ENCODE measurements around the gene RFPL3. TPM values are rescaled to one million over a fixed set of nuclear protein-coding genes. Genes with fewer than 3 reads are reported as not detected.
"Not testable (repeated sequence)": the region's sequence is repeated elsewhere in the genome, so short reads cannot be mapped to it uniquely, and the experiment has no call there.

The RFPL3 gene
- not detected in 2 replicates for total RNA-seq (2014; rRNA removed; shearing (Covaris generic))

GRCh38 chr22:32357567-32357966 lies at the start of gene RFPL3:
TSS of gene RFPL3 (plus strand) at chr22:32357867. CDS start at chr22:32358072, 205 bp downstream.
- not testable (repeated sequence) for DNase-seq (ENCODE audit: low spot score)

- no peak for DNase-seq (ENCODE audit: low spot score)
Measured at GRCh38 chr22:32308191-32308590, 49.5 kb upstream of the RFPL3 start.

GRCh38 chr22:32308934-32309333 lies 48.7 kb upstream of the RFPL3 start:
- DNase-seq (ENCODE audit: low spot score): no peak

- no peak for DNase-seq (ENCODE audit: low spot score)
Measured at GRCh38 chr22:32309585-32310251, 47.9 kb upstream of the RFPL3 start.

GRCh38 chr22:32310777-32311176 lies 46.9 kb upstream of the RFPL3 start:
- no peak for DNase-seq (ENCODE audit: low spot score)

- DNase-seq (ENCODE audit: low spot score): peak; percentile 57
Measured at GRCh38 chr22:32311551-32312071, 46.1 kb upstream of the RFPL3 start.

- no peak for DNase-seq (ENCODE audit: low spot score)
Measured at GRCh38 chr22:32312748-32313147, 44.9 kb upstream of the RFPL3 start.

GRCh38 chr22:32313532-32313931 lies 44.1 kb upstream of the RFPL3 start:
- DNase-seq (ENCODE audit: low spot score): no peak

GRCh38 chr22:32317524-32317923 lies 40.1 kb upstream of the RFPL3 start:
- DNase-seq (ENCODE audit: low spot score): no peak

GRCh38 chr22:32318361-32318760 lies 39.3 kb upstream of the RFPL3 start:
- DNase-seq (ENCODE audit: low spot score): no peak

- DNase-seq (ENCODE audit: low spot score): no peak
Measured at GRCh38 chr22:32319861-32320406, 37.7 kb upstream of the RFPL3 start.

- no peak for DNase-seq (ENCODE audit: low spot score)
Measured at GRCh38 chr22:32322986-32323385, 34.7 kb upstream of the RFPL3 start.

- DNase-seq (ENCODE audit: low spot score): no peak
Measured at GRCh38 chr22:32323513-32324164, 34.0 kb upstream of the RFPL3 start.

- DNase-seq (ENCODE audit: low spot score): no peak
Measured at GRCh38 chr22:32324505-32325415, 32.9 kb upstream of the RFPL3 start.

- DNase-seq (ENCODE audit: low spot score): no peak
Measured at GRCh38 chr22:32325416-32325801, 32.3 kb upstream of the RFPL3 start.

GRCh38 chr22:32325811-32326237 lies 31.8 kb upstream of the RFPL3 start:
- no peak for DNase-seq (ENCODE audit: low spot score)

GRCh38 chr22:32326647-32327046 lies 31.0 kb upstream of the RFPL3 start:
- DNase-seq (ENCODE audit: low spot score): no peak

- DNase-seq (ENCODE audit: low spot score): no peak
Measured at GRCh38 chr22:32327066-32327465, 30.6 kb upstream of the RFPL3 start.

- no peak for DNase-seq (ENCODE audit: low spot score)
Measured at GRCh38 chr22:32327596-32328171, 30.0 kb upstream of the RFPL3 start.

GRCh38 chr22:32328306-32329201 lies 29.1 kb upstream of the RFPL3 start:
- DNase-seq (ENCODE audit: low spot score): no peak

Data from A172 (cell line).